KG1 (cell line): Measurements from ENCODE around the gene NSD1.
"Not testable (repeated sequence)": the region's sequence is repeated elsewhere in the genome, so short reads cannot be mapped to it uniquely, and the experiment has no call there.

Experiments
- DNase-seq: peaks from one replicate; lab custom pipeline; 2025; lab: John Stamatoyannopoulos, UW

Gene NSD1

GRCh38 chr5:177177847-177178437 lies 44.4 kb downstream of the NSD1 start:
- not testable (repeated sequence) for DNase-seq

- no peak for DNase-seq
Observed at GRCh38 chr5:177178733-177179304, 45.2 kb downstream of the NSD1 start.

- no peak for DNase-seq
Observed at GRCh38 chr5:177179431-177179830, 45.9 kb downstream of the NSD1 start.

- no peak for DNase-seq
Observed at GRCh38 chr5:177183142-177183541, 49.6 kb downstream of the NSD1 start.

GRCh38 chr5:177183766-177184360 lies 50.3 kb downstream of the NSD1 start:
- no peak for DNase-seq

GRCh38 chr5:177185993-177186392 lies 52.4 kb downstream of the NSD1 start:
- DNase-seq = no peak

- no peak for DNase-seq
Observed at GRCh38 chr5:177186645-177187044, 53.1 kb downstream of the NSD1 start.

GRCh38 chr5:177188775-177189174 lies 55.2 kb downstream of the NSD1 start:
- no peak for DNase-seq

GRCh38 chr5:177189416-177189815 lies 55.8 kb downstream of the NSD1 start:
- DNase-seq = no peak

GRCh38 chr5:177189965-177190364 lies 56.4 kb downstream of the NSD1 start:
- DNase-seq = no peak

- no peak for DNase-seq
Observed at GRCh38 chr5:177194268-177194667, 60.7 kb downstream of the NSD1 start.

GRCh38 chr5:177195307-177195952 lies 61.9 kb downstream of the NSD1 start:
- DNase-seq = no peak

- DNase-seq = no peak
Observed at GRCh38 chr5:177198738-177199137, 65.2 kb downstream of the NSD1 start.

- DNase-seq = no peak
Observed at GRCh38 chr5:177204281-177204680, 70.7 kb downstream of the NSD1 start.

GRCh38 chr5:177209610-177210009 lies 76.0 kb downstream of the NSD1 start:
- no peak for DNase-seq

GRCh38 chr5:177212242-177212641 lies 78.7 kb downstream of the NSD1 start:
- DNase-seq = no peak

GRCh38 chr5:177220576-177220975 lies 87.0 kb downstream of the NSD1 start:
- no peak for DNase-seq

GRCh38 chr5:177222269-177222668 lies 88.7 kb downstream of the NSD1 start:
- no peak for DNase-seq

- no peak for DNase-seq
Observed at GRCh38 chr5:177225798-177226197, 92.2 kb downstream of the NSD1 start.

- DNase-seq = no peak
Observed at GRCh38 chr5:177226860-177227259, 93.3 kb downstream of the NSD1 start.

GRCh38 chr5:177228751-177229150 lies 95.2 kb downstream of the NSD1 start:
- DNase-seq = no peak

GRCh38 chr5:177230660-177231059 lies 97.1 kb downstream of the NSD1 start:
- no peak for DNase-seq
